ENCODE data around the gene USP9Y. TPM values are rescaled to one million over a fixed set of nuclear protein-coding genes. Genes with fewer than 3 reads are reported as not detected.

The USP9Y gene
- total RNA-seq (2022; extraction: Qiagen RNA extraction), result 3.4 to 4.8 TPM (median 4.4 TPM) in 5 replicates

GRCh38 chrY:12701181-12701695, at the start of gene USP9Y:
Gene USP9Y, plus strand, starts transcription at chrY:12701231. Its CDS starts 8,217 bp downstream, at chrY:12709448.

GRCh38 chrY:12904618-12905516, 203.8 kb downstream of the USP9Y start, which contains the start of gene DDX3Y:
Gene DDX3Y, plus strand, starts transcription at chrY:12904868. Its CDS starts 69 bp downstream, at chrY:12904937.

Other genes with a start within 250 kb of the USP9Y start
- gene DDX3Y, start 203.6 kb downstream of the USP9Y start, total RNA-seq (2022; extraction: Qiagen RNA extraction), result 16.1 to 28.2 TPM (median 23.8 TPM) in 5 replicates